Subcutaneous adipose tissue (tissue), 4 donors: ENCODE measurements around the gene CYP4F22. TPM values are rescaled to one million over a fixed set of nuclear protein-coding genes. Genes with fewer than 3 reads are reported as not detected.

Source experiments
- CTCF ChIP-seq: fragments of 450-650 bp; IDR thresholded peaks from one replicate; pipeline ENCODE4 v1.5.1; 2016; ENCODE audit warnings: low read depth, mild to moderate bottlenecking, control low read depth, antibody characterized with exemption, moderate library complexity
- total RNA-seq, 4 donors: library from RNA; depleted of rRNA; stranded (reverse); fragments of >200 nt; gene quantifications; one replicate each; pipeline ENCODE4 v1.1.0, GENCODE V29; 2016

Gene CYP4F22
- total RNA-seq, 4 donors from 2014 or later: 0.33 to 5.9 (median 1.2) TPM

GRCh38 chr19:15468675-15469512 is 39.4 kb upstream of the CYP4F22 start:
- TF ChIP-seq CTCF: no peak

GRCh38 chr19:15469513-15470297 is 38.6 kb upstream of the CYP4F22 start:
- TF ChIP-seq CTCF: no peak

GRCh38 chr19:15471639-15472101 is 36.7 kb upstream of the CYP4F22 start:
- TF ChIP-seq CTCF: no peak

GRCh38 chr19:15475169-15475568 is 33.2 kb upstream of the CYP4F22 start:
- no peak for TF ChIP-seq CTCF

- no peak for TF ChIP-seq CTCF
These were observed 32.7 kb upstream of the CYP4F22 start for GRCh38 chr19:15475611-15476010.

- TF ChIP-seq CTCF: no peak
These were observed 32.0 kb upstream of the CYP4F22 start for GRCh38 chr19:15476325-15476724.
